Transverse colon (tissue), 4 donors: ENCODE data around the gene ERC2.

Experiments
- EP300 ChIP-seq: sonication (generic); formaldehyde crosslinking; IDR thresholded peaks from one replicate; pipeline ENCODE4 v1.6.1; 2017; ENCODE audit warnings: antibody characterized with exemption, low read depth
- POLR2A ChIP-seq: fragments of 450-650 bp; IDR thresholded peaks from one replicate; pipeline ENCODE4 v1.6.1; 2016; ENCODE audit warnings: antibody characterized with exemption, mild to moderate bottlenecking, moderate library complexity
- POLR2AphosphoS5 ChIP-seq, 3 donors: sonication (generic); formaldehyde crosslinking; IDR thresholded peaks; one replicate each; pipeline ENCODE4 v1.6.1; 2016; ENCODE audit warnings: antibody characterized with exemption in 3 of 3
- TF ChIP-seq, protein P1 (sequence below), 5 experiments: fragments of 200-600 bp in 3 of 5; fragments of 450-650 bp in 2 of 5; sonication (generic) in 3 of 5; IDR thresholded peaks; 1 replicate in 2 of 5; 2 replicates in 3 of 5; pipeline ENCODE4 v1.5.1; 2016 to 2017; ENCODE audit warnings: antibody characterized with exemption in 5 of 5, inconsistent platforms in 3 of 5, mild to moderate bottlenecking in 2 of 5, moderate library complexity in 1 of 5

DNA sequence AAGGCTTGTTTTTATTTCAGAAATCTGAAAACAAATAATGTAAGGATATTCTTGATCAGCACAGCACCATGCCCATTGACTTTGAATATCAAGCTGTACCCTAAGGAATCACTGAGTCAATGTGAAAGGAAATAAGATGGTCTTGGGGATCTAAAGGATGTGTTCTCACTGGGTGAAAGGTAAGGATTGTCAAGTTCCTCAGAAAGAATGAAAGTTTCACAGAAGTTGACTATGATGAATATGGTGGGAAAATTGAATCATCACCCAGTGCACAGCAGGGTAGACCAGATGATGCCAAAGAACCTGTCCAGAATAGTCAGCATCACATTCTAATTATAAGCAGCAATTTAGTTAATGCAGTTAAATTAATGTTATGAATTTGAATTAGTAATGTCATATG, 16.2 kb downstream of the ERC2 start:
- TF ChIP-seq, protein P1, sequence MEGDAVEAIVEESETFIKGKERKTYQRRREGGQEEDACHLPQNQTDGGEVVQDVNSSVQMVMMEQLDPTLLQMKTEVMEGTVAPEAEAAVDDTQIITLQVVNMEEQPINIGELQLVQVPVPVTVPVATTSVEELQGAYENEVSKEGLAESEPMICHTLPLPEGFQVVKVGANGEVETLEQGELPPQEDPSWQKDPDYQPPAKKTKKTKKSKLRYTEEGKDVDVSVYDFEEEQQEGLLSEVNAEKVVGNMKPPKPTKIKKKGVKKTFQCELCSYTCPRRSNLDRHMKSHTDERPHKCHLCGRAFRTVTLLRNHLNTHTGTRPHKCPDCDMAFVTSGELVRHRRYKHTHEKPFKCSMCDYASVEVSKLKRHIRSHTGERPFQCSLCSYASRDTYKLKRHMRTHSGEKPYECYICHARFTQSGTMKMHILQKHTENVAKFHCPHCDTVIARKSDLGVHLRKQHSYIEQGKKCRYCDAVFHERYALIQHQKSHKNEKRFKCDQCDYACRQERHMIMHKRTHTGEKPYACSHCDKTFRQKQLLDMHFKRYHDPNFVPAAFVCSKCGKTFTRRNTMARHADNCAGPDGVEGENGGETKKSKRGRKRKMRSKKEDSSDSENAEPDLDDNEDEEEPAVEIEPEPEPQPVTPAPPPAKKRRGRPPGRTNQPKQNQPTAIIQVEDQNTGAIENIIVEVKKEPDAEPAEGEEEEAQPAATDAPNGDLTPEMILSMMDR (IDR thresholded peaks at IDR 0.05), result no peak
- TF ChIP-seq POLR2A (no peak), EP300 (no peak), POLR2AphosphoS5 (IDR thresholded peaks at IDR 0.05) (no peak)
